HepG2 (cell line): Measurements from ENCODE around the gene ZNF683. TPM values are rescaled to one million over a fixed set of nuclear protein-coding genes. Genes with fewer than 3 reads are reported as not detected.
A peak's percentile ranks its signal among the peaks of the same experiment; 100 is the strongest.

Source experiments
- ARID3A ChIP-seq: IDR thresholded peaks from 2 replicates; pipeline ENCODE4 v1.6.1; 2012; ENCODE audit warnings: low read depth, low read length, improper control_type of control experiment
- ATAD3A ChIP-seq: sonication (generic); formaldehyde crosslinking; IDR thresholded peaks from 2 replicates; pipeline ENCODE4 v1.4.0; 2020; ENCODE audit warnings: missing genetic modification reagents
- ELF1 ChIP-seq: sonication (generic); formaldehyde crosslinking; IDR thresholded peaks from 2 replicates; pipeline ENCODE4 v1.4.0; 2020; ENCODE audit warnings: missing genetic modification reagents
- EZH2 ChIP-seq: conservative IDR thresholded peaks from 2 replicates; pipeline ENCODE4 v1.6.1; 2012; ENCODE audit warnings: mild to moderate bottlenecking, low read depth, low read length, moderate library complexity
- FOXK2 ChIP-seq: fragments of 450-650 bp; IDR thresholded peaks from 2 replicates; pipeline ENCODE4 v1.6.1; 2016
- MTA1 ChIP-seq: sonication (generic); formaldehyde crosslinking; IDR thresholded peaks from 2 replicates; pipeline ENCODE4 v1.4.0; 2020; ENCODE audit warnings: missing genetic modification reagents, mild to moderate bottlenecking, borderline replicate concordance
- MTF1 ChIP-seq: sonication (generic); formaldehyde crosslinking; IDR thresholded peaks from 2 replicates; pipeline ENCODE4 v1.5.0; 2020; ENCODE audit warnings: missing genetic modification reagents
- SMARCC2 ChIP-seq: fragments of 450-650 bp; IDR thresholded peaks from 2 replicates; pipeline ENCODE4 v1.6.1; 2017; ENCODE audit warnings: antibody characterized with exemption, mild to moderate bottlenecking
- SNAPC2 ChIP-seq: sonication (generic); formaldehyde crosslinking; IDR thresholded peaks from 2 replicates; pipeline ENCODE4 v1.8.1; 2022; ENCODE audit warnings: mild to moderate bottlenecking, missing genetic modification reagents
- ZNF362 ChIP-seq: sonication (generic); formaldehyde crosslinking; IDR thresholded peaks from 2 replicates; pipeline ENCODE4 v1.4.0; 2020; ENCODE audit warnings: missing genetic modification reagents, mild to moderate bottlenecking, borderline replicate concordance
- ZNF556 ChIP-seq: sonication (generic); formaldehyde crosslinking; IDR thresholded peaks from 2 replicates; pipeline ENCODE4 v1.4.0; 2020; ENCODE audit warnings: mild to moderate bottlenecking, missing genetic modification reagents, borderline replicate concordance
- ZNF660 ChIP-seq: sonication (generic); formaldehyde crosslinking; IDR thresholded peaks from 2 replicates; pipeline ENCODE4 v1.5.1; 2020; ENCODE audit warnings: mild to moderate bottlenecking, low read depth, missing genetic modification reagents, borderline replicate concordance
- ZNF749 ChIP-seq: sonication (generic); formaldehyde crosslinking; IDR thresholded peaks from 2 replicates; pipeline ENCODE4 v1.8.0; 2022; ENCODE audit warnings: mild to moderate bottlenecking, missing genetic modification reagents, moderate library complexity, borderline replicate concordance
- ZNF878 ChIP-seq: sonication (generic); formaldehyde crosslinking; IDR thresholded peaks from 2 replicates; pipeline ENCODE4 v1.8.1; 2023; ENCODE audit warnings: mild to moderate bottlenecking, missing genetic modification reagents, moderate library complexity
- ZSCAN25 ChIP-seq: sonication (generic); formaldehyde crosslinking; IDR thresholded peaks from 2 replicates; pipeline ENCODE4 v1.8.0; 2022; ENCODE audit warnings: mild to moderate bottlenecking, missing genetic modification reagents
- ZSCAN29 ChIP-seq: sonication (generic); formaldehyde crosslinking; conservative IDR thresholded peaks from 2 replicates; pipeline ENCODE4 v1.4.0; 2020; ENCODE audit warnings: mild to moderate bottlenecking, missing genetic modification reagents
- polyA plus RNA-seq, 8 experiments: library from polyadenylated mRNA; depleted of rRNA in 3 of 8; stranded (reverse) in 7 of 8; unstranded in 1 of 8; fragments of >200 nt; fragmentation: Illumina TruSeq in 4 of 8; extraction: Trizol in 4 of 8; gene quantifications; 2 replicates each; pipeline versions ENCODE4 v1.2.1 to v1.2.3, GENCODE V29; 2011 to 2016; ENCODE audit warnings: low read depth in 4 of 8, missing spikeins in 1 of 8, mixed read lengths in 1 of 8; ENCODE audit not compliant: insufficient read depth in 1 of 8
- total RNA-seq, 5 experiments: library from RNA; depleted of rRNA; stranded (reverse); fragments of >200 nt; fragmentation: Illumina TruSeq; extraction: Trizol; gene quantifications; 2 replicates each; pipeline ENCODE4 v1.2.3, GENCODE V29; 2016; ENCODE audit warnings: low read depth in 1 of 5
- TF ChIP-seq, protein P1 (sequence below): sonication (generic); formaldehyde crosslinking; IDR thresholded peaks from 2 replicates; pipeline ENCODE4 v1.5.1; 2020; ENCODE audit warnings: mild to moderate bottlenecking, moderate library complexity, missing genetic modification reagents
- TF ChIP-seq, protein P2 (sequence below): IDR thresholded peaks from 2 replicates; pipeline ENCODE4 v1.6.1; 2016; ENCODE audit warnings: mild to moderate bottlenecking
- TF ChIP-seq, protein P3 (sequence below): sonication (generic); formaldehyde crosslinking; IDR thresholded peaks from 2 replicates; pipeline ENCODE4 v1.4.0; 2020; ENCODE audit warnings: missing genetic modification reagents
- TF ChIP-seq, protein P4 (sequence below): sonication (generic); formaldehyde crosslinking; IDR thresholded peaks from 2 replicates; pipeline ENCODE4 v1.5.1; 2020; ENCODE audit warnings: missing genetic modification reagents, mild to moderate bottlenecking, borderline replicate concordance

The ZNF683 gene
- total and polyA plus RNA-seq, 2 of the 13 experiments (the other 11 are each of a cell fraction or from before 2014, with no cell fraction given), result not detected

DNA sequence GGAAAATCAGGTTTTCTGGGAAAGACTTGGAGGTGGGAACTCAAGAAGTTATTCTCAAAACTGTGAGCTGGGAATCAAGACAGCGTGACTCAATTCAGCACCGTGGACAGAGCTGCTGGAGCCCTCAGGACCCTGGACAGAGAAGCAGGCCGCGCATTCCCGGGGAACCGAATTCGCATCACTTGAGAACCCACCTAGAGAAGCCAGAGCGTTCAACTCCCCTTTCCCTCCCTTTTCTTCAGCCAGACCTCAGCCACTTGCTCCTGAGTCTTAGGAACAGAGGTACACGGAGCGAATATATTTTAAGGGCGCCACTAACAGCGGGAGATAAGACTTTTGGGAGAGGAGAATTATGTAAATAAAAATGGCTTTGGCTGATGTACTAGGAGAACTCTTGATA, 36.1 kb upstream of the ZNF683 start (continued):
- TF ChIP-seq MTF1 (CRISPR knock-in tag), result peak; percentile 99
- peak; percentile 98 for TF ChIP-seq ZSCAN29 (CRISPR knock-in tag)
- peak; percentile 100 for TF ChIP-seq ZNF749
- TF ChIP-seq FOXK2, result no peak
- TF ChIP-seq ZNF660, result peak; percentile 99
- TF ChIP-seq ATAD3A (CRISPR knock-in tag), result peak; percentile 99
- peak; percentile 100 for TF ChIP-seq ZNF878
- TF ChIP-seq, protein P1, sequence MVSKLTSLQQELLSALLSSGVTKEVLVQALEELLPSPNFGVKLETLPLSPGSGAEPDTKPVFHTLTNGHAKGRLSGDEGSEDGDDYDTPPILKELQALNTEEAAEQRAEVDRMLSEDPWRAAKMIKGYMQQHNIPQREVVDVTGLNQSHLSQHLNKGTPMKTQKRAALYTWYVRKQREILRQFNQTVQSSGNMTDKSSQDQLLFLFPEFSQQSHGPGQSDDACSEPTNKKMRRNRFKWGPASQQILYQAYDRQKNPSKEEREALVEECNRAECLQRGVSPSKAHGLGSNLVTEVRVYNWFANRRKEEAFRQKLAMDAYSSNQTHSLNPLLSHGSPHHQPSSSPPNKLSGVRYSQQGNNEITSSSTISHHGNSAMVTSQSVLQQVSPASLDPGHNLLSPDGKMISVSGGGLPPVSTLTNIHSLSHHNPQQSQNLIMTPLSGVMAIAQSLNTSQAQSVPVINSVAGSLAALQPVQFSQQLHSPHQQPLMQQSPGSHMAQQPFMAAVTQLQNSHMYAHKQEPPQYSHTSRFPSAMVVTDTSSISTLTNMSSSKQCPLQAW (CRISPR knock-in tag), result peak; percentile 86; the same call in 1 of the 2 replicates
- TF ChIP-seq ELF1, result peak; percentile 83
- peak; percentile 89; the same call in 1 of the 2 replicates for TF ChIP-seq MTA1 (CRISPR knock-in tag)
- TF ChIP-seq ZNF362 (CRISPR knock-in tag), result peak; percentile 82; the same call in 1 of the 2 replicates
- TF ChIP-seq, protein P2, sequence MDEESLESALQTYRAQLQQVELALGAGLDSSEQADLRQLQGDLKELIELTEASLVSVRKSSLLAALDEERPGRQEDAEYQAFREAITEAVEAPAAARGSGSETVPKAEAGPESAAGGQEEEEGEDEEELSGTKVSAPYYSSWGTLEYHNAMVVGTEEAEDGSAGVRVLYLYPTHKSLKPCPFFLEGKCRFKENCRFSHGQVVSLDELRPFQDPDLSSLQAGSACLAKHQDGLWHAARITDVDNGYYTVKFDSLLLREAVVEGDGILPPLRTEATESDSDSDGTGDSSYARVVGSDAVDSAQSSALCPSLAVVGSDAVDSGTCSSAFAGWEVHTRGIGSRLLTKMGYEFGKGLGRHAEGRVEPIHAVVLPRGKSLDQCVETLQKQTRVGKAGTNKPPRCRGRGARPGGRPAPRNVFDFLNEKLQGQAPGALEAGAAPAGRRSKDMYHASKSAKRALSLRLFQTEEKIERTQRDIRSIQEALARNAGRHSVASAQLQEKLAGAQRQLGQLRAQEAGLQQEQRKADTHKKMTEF (CRISPR knock-in tag), result peak; percentile 100
- TF ChIP-seq ARID3A, result no peak
- TF ChIP-seq, protein P3, sequence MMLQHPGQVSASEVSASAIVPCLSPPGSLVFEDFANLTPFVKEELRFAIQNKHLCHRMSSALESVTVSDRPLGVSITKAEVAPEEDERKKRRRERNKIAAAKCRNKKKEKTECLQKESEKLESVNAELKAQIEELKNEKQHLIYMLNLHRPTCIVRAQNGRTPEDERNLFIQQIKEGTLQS (CRISPR knock-in tag), result peak; percentile 99
- TF ChIP-seq SNAPC2 (CRISPR knock-in tag), result peak; percentile 99
- TF ChIP-seq ZNF556 (CRISPR knock-in tag), result peak; percentile 99
- TF ChIP-seq, protein P4, sequence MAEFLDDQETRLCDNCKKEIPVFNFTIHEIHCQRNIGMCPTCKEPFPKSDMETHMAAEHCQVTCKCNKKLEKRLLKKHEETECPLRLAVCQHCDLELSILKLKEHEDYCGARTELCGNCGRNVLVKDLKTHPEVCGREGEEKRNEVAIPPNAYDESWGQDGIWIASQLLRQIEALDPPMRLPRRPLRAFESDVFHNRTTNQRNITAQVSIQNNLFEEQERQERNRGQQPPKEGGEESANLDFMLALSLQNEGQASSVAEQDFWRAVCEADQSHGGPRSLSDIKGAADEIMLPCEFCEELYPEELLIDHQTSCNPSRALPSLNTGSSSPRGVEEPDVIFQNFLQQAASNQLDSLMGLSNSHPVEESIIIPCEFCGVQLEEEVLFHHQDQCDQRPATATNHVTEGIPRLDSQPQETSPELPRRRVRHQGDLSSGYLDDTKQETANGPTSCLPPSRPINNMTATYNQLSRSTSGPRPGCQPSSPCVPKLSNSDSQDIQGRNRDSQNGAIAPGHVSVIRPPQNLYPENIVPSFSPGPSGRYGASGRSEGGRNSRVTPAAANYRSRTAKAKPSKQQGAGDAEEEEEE (CRISPR knock-in tag), result peak; percentile 100
- no peak for TF ChIP-seq EZH2
- TF ChIP-seq SMARCC2, result no peak
- TF ChIP-seq ZSCAN25 (CRISPR knock-in tag), result peak; percentile 98
